ENCODE measurements around the gene SH3D19.

DNA sequence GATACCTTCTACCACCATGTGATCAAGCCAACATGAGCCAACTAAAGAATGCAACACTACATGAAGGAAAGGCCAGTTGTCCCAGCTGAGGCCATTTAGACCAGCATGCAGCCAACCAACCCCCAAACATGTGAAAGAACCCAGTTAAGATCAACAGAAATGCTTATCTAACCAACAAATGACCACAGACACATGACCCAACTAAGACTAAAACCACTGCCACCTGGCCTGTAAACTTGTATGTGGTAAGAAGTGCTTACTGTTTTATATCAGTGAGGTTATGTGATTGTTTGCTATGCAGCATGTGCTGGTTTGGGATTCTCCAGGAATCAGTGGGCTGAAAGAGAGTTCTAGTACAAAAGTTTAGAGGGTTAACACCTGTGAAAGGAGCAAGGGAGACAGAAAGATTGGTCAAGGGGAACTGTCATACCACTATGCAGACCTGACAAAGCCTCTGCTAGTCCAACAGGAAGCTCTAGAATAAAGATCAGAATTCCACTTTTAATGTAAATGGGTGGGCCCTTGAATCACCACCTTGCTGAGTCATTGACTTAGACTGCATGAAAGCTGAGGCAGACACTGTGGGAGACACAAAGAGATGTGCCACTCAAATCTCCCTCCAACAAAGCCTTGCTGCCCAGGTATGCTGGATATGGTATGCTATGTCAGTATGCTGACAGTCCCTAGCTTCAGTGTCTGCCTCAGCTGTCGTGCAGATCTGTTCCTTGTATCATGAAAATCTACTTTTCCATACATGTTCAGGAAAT is 6.1 kb upstream of the SH3D19 start:
- TF ChIP-seq, protein P1, sequence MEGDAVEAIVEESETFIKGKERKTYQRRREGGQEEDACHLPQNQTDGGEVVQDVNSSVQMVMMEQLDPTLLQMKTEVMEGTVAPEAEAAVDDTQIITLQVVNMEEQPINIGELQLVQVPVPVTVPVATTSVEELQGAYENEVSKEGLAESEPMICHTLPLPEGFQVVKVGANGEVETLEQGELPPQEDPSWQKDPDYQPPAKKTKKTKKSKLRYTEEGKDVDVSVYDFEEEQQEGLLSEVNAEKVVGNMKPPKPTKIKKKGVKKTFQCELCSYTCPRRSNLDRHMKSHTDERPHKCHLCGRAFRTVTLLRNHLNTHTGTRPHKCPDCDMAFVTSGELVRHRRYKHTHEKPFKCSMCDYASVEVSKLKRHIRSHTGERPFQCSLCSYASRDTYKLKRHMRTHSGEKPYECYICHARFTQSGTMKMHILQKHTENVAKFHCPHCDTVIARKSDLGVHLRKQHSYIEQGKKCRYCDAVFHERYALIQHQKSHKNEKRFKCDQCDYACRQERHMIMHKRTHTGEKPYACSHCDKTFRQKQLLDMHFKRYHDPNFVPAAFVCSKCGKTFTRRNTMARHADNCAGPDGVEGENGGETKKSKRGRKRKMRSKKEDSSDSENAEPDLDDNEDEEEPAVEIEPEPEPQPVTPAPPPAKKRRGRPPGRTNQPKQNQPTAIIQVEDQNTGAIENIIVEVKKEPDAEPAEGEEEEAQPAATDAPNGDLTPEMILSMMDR (conservative IDR thresholded peaks at IDR 0.05), result no peak
- TF ChIP-seq ZFX (IDR thresholded peaks at IDR 0.05), result no peak
